ENCODE results near the gene UBE2L5. TPM values are rescaled to one million over a fixed set of nuclear protein-coding genes. Genes with fewer than 3 reads are reported as not detected.

The UBE2L5 gene
- total RNA-seq, 1 experiment from 2014 or later = not detected

- no peak for DNase-seq (ENCODE audit: low read depth)
Observed at GRCh38 chr13:30477346-30478195, 55.3 kb downstream of the UBE2L5 start.

Other genes with a start within 250 kb of the UBE2L5 start
- gene KATNAL1, start 114.9 kb upstream of the UBE2L5 start, total RNA-seq (2014; rRNA removed; shearing (Covaris generic)) = 22.7 and 25.2 TPM in 2 replicates
- gene HMGB1, start 43.4 kb downstream of the UBE2L5 start, total RNA-seq (2014; rRNA removed; shearing (Covaris generic)) = 608 and 737 TPM in 2 replicates
- 18.3 and 20.1 TPM in 2 replicates for gene USPL1, start 195.4 kb downstream of the UBE2L5 start, total RNA-seq (2014; rRNA removed; shearing (Covaris generic))